HG03175 (cell line): ENCODE results near the gene RILPL1.
"Not testable (repeated sequence)": the region's sequence is repeated elsewhere in the genome, so short reads cannot be mapped to it uniquely, and the experiment has no call there.

Experiments
- ATAC-seq: cut with Tn5 transposase; IDR thresholded peaks from one replicate; pipeline ENCODE4 v1.9.1; 2021; ENCODE audit warnings: mild to moderate bottlenecking, moderate library complexity; ENCODE audit not compliant: unreplicated experiment

Gene RILPL1

GRCh38 chr12:123497065-123497464 lies 36.5 kb downstream of the RILPL1 start:
- ATAC-seq: no peak

- ATAC-seq: no peak
These were observed 39.2 kb downstream of the RILPL1 start for GRCh38 chr12:123494124-123494851.

GRCh38 chr12:123492339-123493039 lies 41.0 kb downstream of the RILPL1 start:
- ATAC-seq: not testable (repeated sequence)

- no peak for ATAC-seq
These were observed 42.0 kb downstream of the RILPL1 start for GRCh38 chr12:123491481-123491880.

GRCh38 chr12:123491056-123491455 lies 42.5 kb downstream of the RILPL1 start:
- ATAC-seq: no peak

- ATAC-seq: no peak
These were observed 43.4 kb downstream of the RILPL1 start for GRCh38 chr12:123490089-123490488.

- no peak for ATAC-seq
These were observed 43.9 kb downstream of the RILPL1 start for GRCh38 chr12:123489580-123489979.

GRCh38 chr12:123488539-123489230 lies 44.8 kb downstream of the RILPL1 start:
- ATAC-seq: no peak

GRCh38 chr12:123487428-123487827 lies 46.1 kb downstream of the RILPL1 start:
- ATAC-seq: no peak

GRCh38 chr12:123485756-123486155 lies 47.8 kb downstream of the RILPL1 start:
- ATAC-seq: no peak

- ATAC-seq: no peak
These were observed 49.8 kb downstream of the RILPL1 start for GRCh38 chr12:123483602-123484248.

GRCh38 chr12:123482876-123483275 lies 50.6 kb downstream of the RILPL1 start:
- ATAC-seq: no peak

GRCh38 chr12:123481251-123481650 lies 52.3 kb downstream of the RILPL1 start:
- ATAC-seq: not testable (repeated sequence)

GRCh38 chr12:123479442-123480180 lies 53.9 kb downstream of the RILPL1 start:
- no peak for ATAC-seq

GRCh38 chr12:123478762-123479161 lies 54.8 kb downstream of the RILPL1 start:
- ATAC-seq: no peak

GRCh38 chr12:123478069-123478468 lies 55.5 kb downstream of the RILPL1 start:
- ATAC-seq: no peak

- no peak for ATAC-seq
These were observed 58.2 kb downstream of the RILPL1 start for GRCh38 chr12:123475246-123475703.

GRCh38 chr12:123474485-123475245 lies 58.9 kb downstream of the RILPL1 start:
- ATAC-seq: no peak

- ATAC-seq: no peak
These were observed 61.1 kb downstream of the RILPL1 start for GRCh38 chr12:123472438-123472849.
